DOHH2 (cell line): ENCODE measurements around the gene SKAP2.

Source experiments
- H3F3A ChIP-seq: fragments of 200-600 bp; sonication (generic), shearing (Covaris generic); 2 replicates; pipeline ENCODE4 v1.6.0; 2016; ENCODE audit warnings: antibody characterized with exemption, mild to moderate bottlenecking; ENCODE audit not compliant: control insufficient read depth, insufficient read depth
- H3K27ac ChIP-seq: fragments of 200-600 bp; sonication (generic); 2 replicates; pipeline ENCODE4 v1.5.1; 2014; ENCODE audit warnings: low read depth, mild to moderate bottlenecking, low read length, moderate library complexity
- H3K27me3 ChIP-seq: fragments of 200-600 bp; sonication (generic); 2 replicates; pipeline ENCODE4 v1.6.1; 2014; ENCODE audit warnings: mild to moderate bottlenecking, low read length, mixed read lengths; ENCODE audit not compliant: control insufficient read depth
- H3K36me3 ChIP-seq: fragments of 200-600 bp; sonication (generic); 2 replicates; pipeline ENCODE4 v1.6.1; 2014; ENCODE audit warnings: mild to moderate bottlenecking, low read length, moderate library complexity, mixed read lengths; ENCODE audit not compliant: control insufficient read depth
- H3K4me1 ChIP-seq: fragments of 200-600 bp; sonication (generic); 2 replicates; pipeline ENCODE4 v1.6.1; 2014; ENCODE audit warnings: mild to moderate bottlenecking, low read length, mixed read lengths; ENCODE audit not compliant: control insufficient read depth
- H3K4me2 ChIP-seq: fragments of 200-600 bp; sonication (generic); 2 replicates; pipeline ENCODE4 v1.6.0; 2014; ENCODE audit warnings: mild to moderate bottlenecking, low read length, moderate library complexity
- H3K4me3 ChIP-seq: fragments of 200-600 bp; sonication (generic); 2 replicates; pipeline ENCODE4 v1.5.1; 2014; ENCODE audit warnings: mild to moderate bottlenecking, low read length, mixed read lengths
- H3K79me2 ChIP-seq: fragments of 200-600 bp; sonication (generic); 2 replicates; pipeline ENCODE4 v1.6.1; 2014; ENCODE audit warnings: mild to moderate bottlenecking, low read length, mixed read lengths; ENCODE audit not compliant: control insufficient read depth
- H3K9me2 ChIP-seq: fragments of 200-600 bp; sonication (generic); replicated peaks from 2 replicates; pipeline ENCODE4 v1.6.1; 2014; ENCODE audit warnings: mild to moderate bottlenecking, low read length, mixed read lengths; ENCODE audit not compliant: control insufficient read depth
- H3K9me3 ChIP-seq: fragments of 200-600 bp; sonication (generic); 2 replicates; pipeline ENCODE4 v1.6.1; 2014; ENCODE audit warnings: antibody characterized with exemption, low read length, mixed read lengths; ENCODE audit not compliant: control insufficient read depth, insufficient read depth
- H4K20me1 ChIP-seq: fragments of 200-600 bp; sonication (generic); 2 replicates; pipeline ENCODE4 v1.6.0; 2014; ENCODE audit warnings: low read depth, mild to moderate bottlenecking, antibody characterized with exemption, low read length, moderate library complexity; ENCODE audit not compliant: control insufficient read depth, insufficient read depth
- CTCF ChIP-seq: fragments of 200-600 bp; sonication (generic); IDR thresholded peaks from one replicate; pipeline ENCODE4 v1.5.1; 2014; ENCODE audit warnings: antibody characterized with exemption, mild to moderate bottlenecking, low read depth, low read length; ENCODE audit not compliant: poor library complexity, severe bottlenecking
- EZH2phosphoT487 ChIP-seq: fragments of 200-600 bp; sonication (generic); IDR thresholded peaks from 2 replicates; pipeline ENCODE4 v1.6.1; 2017; ENCODE audit warnings: borderline replicate concordance, mild to moderate bottlenecking, antibody characterized with exemption, low read length, moderate library complexity, mixed read lengths

The SKAP2 gene

GRCh38 chr7:26642416-26642815 lies 222.0 kb downstream of the SKAP2 start:
- Histone ChIP-seq H3F3A (no peaks in the 10 kb centered on the region), H3K9me3 (no peaks in the 10 kb centered on the region), H3K36me3 (no peaks in the 10 kb centered on the region), H3K79me2 (no peaks in the 10 kb centered on the region), H4K20me1 (no peaks in the 10 kb centered on the region), H3K9me2 (no peaks in the 10 kb centered on the region), H3K4me3 (no peak overlapping the region), H3K4me1 (no peaks in the 10 kb centered on the region), H3K27ac (no peak overlapping the region), H3K4me2 (no peak overlapping the region), H3K27me3 (no peaks in the 10 kb centered on the region)
- TF ChIP-seq CTCF: no peak
- TF ChIP-seq EZH2phosphoT487: no peak

- no peaks in the 10 kb centered on the region for H3K36me3 ChIP-seq
- H3F3A ChIP-seq: no peaks in the 10 kb centered on the region
- no peaks in the 10 kb centered on the region for H3K9me2 ChIP-seq
- H3K9me3 ChIP-seq: no peaks in the 10 kb centered on the region
- H3K4me1 ChIP-seq: no peaks in the 10 kb centered on the region
- no peak overlapping the region for H3K4me3 ChIP-seq
- H3K4me2 ChIP-seq: no peak overlapping the region
- H4K20me1 ChIP-seq: no peaks in the 10 kb centered on the region
- TF ChIP-seq EZH2phosphoT487 (no peak), CTCF (no peak)
- H3K79me2 ChIP-seq: no peaks in the 10 kb centered on the region
- no peaks in the 10 kb centered on the region for H3K27me3 ChIP-seq
- H3K27ac ChIP-seq: no peak overlapping the region
Measured at GRCh38 chr7:26639695-26640094, 224.7 kb downstream of the SKAP2 start.

- H3K4me1 ChIP-seq: no peaks in the 10 kb centered on the region
- H3F3A ChIP-seq: no peaks in the 10 kb centered on the region
- no peak overlapping the region for H3K4me3 ChIP-seq
- H3K9me2 ChIP-seq: no peaks in the 10 kb centered on the region
- H3K4me2 ChIP-seq: no peak overlapping the region
- H3K27ac ChIP-seq: no peak overlapping the region
- H3K9me3 ChIP-seq: no peaks in the 10 kb centered on the region
- no peak for TF ChIP-seq CTCF
- TF ChIP-seq EZH2phosphoT487: no peak
- H4K20me1 ChIP-seq: no peaks in the 10 kb centered on the region
- H3K36me3 ChIP-seq: no peaks in the 10 kb centered on the region
- H3K79me2 ChIP-seq: no peaks in the 10 kb centered on the region
- no peaks in the 10 kb centered on the region for H3K27me3 ChIP-seq
Measured at GRCh38 chr7:26639111-26639510, 225.3 kb downstream of the SKAP2 start.

- no peaks in the 10 kb centered on the region for H3K36me3 ChIP-seq
- TF ChIP-seq CTCF: no peak
- no peak for TF ChIP-seq EZH2phosphoT487
- no peaks in the 10 kb centered on the region for H3K4me1 ChIP-seq
- no peaks in the 10 kb centered on the region for H4K20me1 ChIP-seq
- H3K4me3 ChIP-seq: no peak overlapping the region
- H3F3A ChIP-seq: no peaks in the 10 kb centered on the region
- H3K4me2 ChIP-seq: no peak overlapping the region
- no peaks in the 10 kb centered on the region for H3K9me3 ChIP-seq
- no peaks in the 10 kb centered on the region for H3K27me3 ChIP-seq
- H3K79me2 ChIP-seq: no peaks in the 10 kb centered on the region
- H3K27ac ChIP-seq: no peak overlapping the region
- H3K9me2 ChIP-seq: no peaks in the 10 kb centered on the region
Measured at GRCh38 chr7:26638140-26638539, 226.2 kb downstream of the SKAP2 start.
